DND-41 (cell line): ENCODE measurements around the gene P3H3.
"Not testable (repeated sequence)": the region's sequence is repeated elsewhere in the genome, so short reads cannot be mapped to it uniquely, and the experiment has no call there.

ENCODE experiments used
- ATAC-seq: fragments of 200-7000 bp; cut with Tn5 transposase; 3 replicates; pipeline ENCODE4 v1.9.1; 2021; ENCODE audit warnings: low read depth; ENCODE audit not compliant: insufficient read depth
- DNase-seq: peaks from one replicate; pipeline ENCODE4 v3.0.0-alpha.2; 2020
- H2AFZ ChIP-seq: 2 replicates; pipeline ENCODE4 v1.6.0; 2012; ENCODE audit warnings: low read depth, low read length
- H3K27ac ChIP-seq: 2 replicates; pipeline ENCODE4 v1.5.1; 2012; ENCODE audit warnings: low read length, inconsistent platforms
- H3K27me3 ChIP-seq: fragments of 200-600 bp; sonication (generic); 2 replicates; pipeline ENCODE4 v1.6.0; 2012; ENCODE audit warnings: low read length, mild to moderate bottlenecking, inconsistent platforms; ENCODE audit not compliant: insufficient read depth, poor library complexity
- H3K36me3 ChIP-seq: 2 replicates; pipeline ENCODE4 v1.5.1; 2012; ENCODE audit warnings: low read length, inconsistent platforms; ENCODE audit not compliant: insufficient read depth
- H3K4me1 ChIP-seq: 2 replicates; pipeline ENCODE4 v1.5.1; 2012; ENCODE audit warnings: mild to moderate bottlenecking, low read length; ENCODE audit not compliant: insufficient read depth
- H3K4me2 ChIP-seq: 2 replicates; pipeline ENCODE4 v1.6.0; 2012; ENCODE audit warnings: mild to moderate bottlenecking, moderate library complexity, low read length, inconsistent platforms; ENCODE audit not compliant: insufficient read depth
- H3K4me3 ChIP-seq, 2 experiments: fragments of 200-600 bp in 1 of 2; shearing (Covaris generic) in 1 of 2; 2 replicates each; pipeline ENCODE4 v1.5.1; 2012 to 2016; ENCODE audit warnings: inconsistent platforms in 2 of 2, low read length in 2 of 2, mild to moderate bottlenecking in 2 of 2, low read depth in 1 of 2, moderate library complexity in 1 of 2
- H3K79me2 ChIP-seq: 2 replicates; pipeline ENCODE4 v1.6.0; 2012; ENCODE audit warnings: low read length, inconsistent platforms; ENCODE audit not compliant: insufficient read depth
- H3K9ac ChIP-seq: 2 replicates; pipeline ENCODE4 v1.6.0; 2012; ENCODE audit warnings: low read depth, mild to moderate bottlenecking, inconsistent platforms, low read length, moderate library complexity
- H3K9me3 ChIP-seq: 2 replicates; pipeline ENCODE4 v1.5.1; 2012; ENCODE audit warnings: low read length, moderate library complexity, mild to moderate bottlenecking, inconsistent platforms; ENCODE audit not compliant: insufficient read depth, severe bottlenecking
- H4K20me1 ChIP-seq: 2 replicates; pipeline ENCODE4 v1.6.0; 2012; ENCODE audit warnings: low read length; ENCODE audit not compliant: insufficient read depth
- EZH2 ChIP-seq: IDR thresholded peaks from 3 replicates; pipeline ENCODE4 v1.6.1; 2012; ENCODE audit warnings: borderline replicate concordance, low read depth, mild to moderate bottlenecking, moderate library complexity, low read length, inconsistent platforms; ENCODE audit not compliant: severe bottlenecking
- TF ChIP-seq, protein P1 (sequence below): IDR thresholded peaks from 2 replicates; pipeline ENCODE4 v1.5.1; 2012; ENCODE audit warnings: borderline replicate concordance, low read length, moderate library complexity, mild to moderate bottlenecking; ENCODE audit not compliant: poor library complexity, severe bottlenecking; ENCODE audit errors: extremely low read depth

The P3H3 gene

DNA sequence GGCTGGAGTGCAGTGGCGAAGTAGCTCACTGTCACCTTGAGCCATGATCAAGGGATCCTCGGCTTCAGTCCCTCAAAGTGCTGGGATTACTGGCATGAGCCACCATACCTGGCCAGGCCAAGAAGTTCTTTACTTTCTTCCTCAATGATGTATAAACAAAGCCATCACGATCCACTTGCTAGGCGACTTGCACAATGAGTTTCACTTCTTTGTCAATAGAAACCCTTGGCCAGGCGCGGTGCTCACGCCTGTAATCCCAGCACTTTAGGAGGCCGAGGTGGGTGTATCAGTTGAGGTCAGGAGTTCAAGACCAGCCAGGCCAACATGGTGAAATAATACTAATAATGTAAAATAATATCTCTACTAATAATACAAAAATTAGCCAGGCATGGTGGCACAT lies 59.3 kb downstream of the P3H3 start:
- peaks cover 23% of the 10 kb centered on the region for H3K36me3 ChIP-seq
- H3K9me3 ChIP-seq = no peaks in the 10 kb centered on the region
- no peaks in the 10 kb centered on the region for H4K20me1 ChIP-seq
- no peak overlapping the region for H3K4me3 ChIP-seq
- no peak overlapping the region for H3K27ac ChIP-seq
- ATAC-seq = no peak
- H2AFZ ChIP-seq = no peak overlapping the region
- peaks cover 20% of the 10 kb centered on the region for H3K4me1 ChIP-seq
- H3K9ac ChIP-seq = no peak overlapping the region
- no peak overlapping the region for H3K4me2 ChIP-seq
- TF ChIP-seq EZH2 = no peak
- TF ChIP-seq, protein P1, sequence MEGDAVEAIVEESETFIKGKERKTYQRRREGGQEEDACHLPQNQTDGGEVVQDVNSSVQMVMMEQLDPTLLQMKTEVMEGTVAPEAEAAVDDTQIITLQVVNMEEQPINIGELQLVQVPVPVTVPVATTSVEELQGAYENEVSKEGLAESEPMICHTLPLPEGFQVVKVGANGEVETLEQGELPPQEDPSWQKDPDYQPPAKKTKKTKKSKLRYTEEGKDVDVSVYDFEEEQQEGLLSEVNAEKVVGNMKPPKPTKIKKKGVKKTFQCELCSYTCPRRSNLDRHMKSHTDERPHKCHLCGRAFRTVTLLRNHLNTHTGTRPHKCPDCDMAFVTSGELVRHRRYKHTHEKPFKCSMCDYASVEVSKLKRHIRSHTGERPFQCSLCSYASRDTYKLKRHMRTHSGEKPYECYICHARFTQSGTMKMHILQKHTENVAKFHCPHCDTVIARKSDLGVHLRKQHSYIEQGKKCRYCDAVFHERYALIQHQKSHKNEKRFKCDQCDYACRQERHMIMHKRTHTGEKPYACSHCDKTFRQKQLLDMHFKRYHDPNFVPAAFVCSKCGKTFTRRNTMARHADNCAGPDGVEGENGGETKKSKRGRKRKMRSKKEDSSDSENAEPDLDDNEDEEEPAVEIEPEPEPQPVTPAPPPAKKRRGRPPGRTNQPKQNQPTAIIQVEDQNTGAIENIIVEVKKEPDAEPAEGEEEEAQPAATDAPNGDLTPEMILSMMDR = no peak
- no peak for DNase-seq
- no peaks in the 10 kb centered on the region for H3K27me3 ChIP-seq
- peaks cover 6% of the 10 kb centered on the region; the same call in 1 of the 2 replicates for H3K79me2 ChIP-seq

- no peaks in the 10 kb centered on the region for H3K27me3 ChIP-seq
- ATAC-seq (no peak), DNase-seq (no peak)
- H4K20me1 ChIP-seq = no peaks in the 10 kb centered on the region
- peaks cover 6% of the 10 kb centered on the region; the same call in 1 of the 2 replicates for H3K79me2 ChIP-seq
- no peak overlapping the region for H2AFZ ChIP-seq
- peaks cover 23% of the 10 kb centered on the region for H3K36me3 ChIP-seq
- H3K4me2 ChIP-seq = no peak overlapping the region
- peaks cover 23% of the 10 kb centered on the region for H3K4me1 ChIP-seq
- no peak overlapping the region for H3K27ac ChIP-seq
- H3K4me3 ChIP-seq = no peak overlapping the region
- TF ChIP-seq, protein P1 = no peak
- TF ChIP-seq EZH2 = no peak
- no peaks in the 10 kb centered on the region for H3K9me3 ChIP-seq
- no peak overlapping the region for H3K9ac ChIP-seq
These were observed 60.2 kb downstream of the P3H3 start for GRCh38 chr12:6888360-6888759.

GRCh38 chr12:6888794-6889193 lies 60.6 kb downstream of the P3H3 start:
- DNase-seq, H3K27ac ChIP-seq, H4K20me1 ChIP-seq, H3K9ac ChIP-seq, H3K79me2 ChIP-seq, ATAC-seq, H3K4me2 ChIP-seq, H3K27me3 ChIP-seq, H2AFZ ChIP-seq, H3K9me3 ChIP-seq, H3K4me3 ChIP-seq: not testable (repeated sequence)
- Histone ChIP-seq H3K36me3 (peaks cover 20% of the 10 kb centered on the region), H3K4me1 (peaks cover 23% of the 10 kb centered on the region)
